BE2C (cell line): ENCODE data around the gene ATP10A.

Experiments
- DNase-seq: peaks from one replicate; pipeline ENCODE4 v3.0.0-alpha.2; 2020
- H3K27me3 ChIP-seq: fragments of 250-450 bp; sonication (Bioruptor Pico); 2 replicates; pipeline ENCODE4 v1.5.1; 2020; ENCODE audit warnings: mild to moderate bottlenecking
- H3K36me3 ChIP-seq: fragments of 250-450 bp; sonication (Bioruptor Pico); 2 replicates; pipeline ENCODE4 v1.5.1; 2020; ENCODE audit warnings: mild to moderate bottlenecking
- H3K4me1 ChIP-seq: fragments of 250-450 bp; sonication (Bioruptor Pico); 2 replicates; pipeline ENCODE4 v1.5.1; 2020
- H3K4me3 ChIP-seq: 2 replicates; pipeline ENCODE4 v1.5.1; 2011; ENCODE audit warnings: low read depth, low read length
- H3K9me3 ChIP-seq: fragments of 250-450 bp; sonication (Bioruptor Pico); 2 replicates; pipeline ENCODE4 v1.5.1; 2020
- CTCF ChIP-seq: IDR thresholded peaks from 2 replicates; pipeline ENCODE4 v1.5.1; 2012; ENCODE audit warnings: mild to moderate bottlenecking, low read depth, low read length

ATP10A gene

GRCh38 chr15:25730918-25731317 lies 132.2 kb downstream of the ATP10A start:
- Histone ChIP-seq H3K4me3 (no peak overlapping the region), H3K27me3 (no peaks in the 10 kb centered on the region), H3K9me3 (no peaks in the 10 kb centered on the region; the same call in 1 of the 2 replicates), H3K36me3 (no peaks in the 10 kb centered on the region), H3K4me1 (no peaks in the 10 kb centered on the region)
- no peak for TF ChIP-seq CTCF
- DNase-seq = no peak

- Histone ChIP-seq H3K9me3 (no peaks in the 10 kb centered on the region; the same call in 1 of the 2 replicates), H3K4me3 (no peak overlapping the region), H3K36me3 (no peaks in the 10 kb centered on the region), H3K4me1 (no peaks in the 10 kb centered on the region), H3K27me3 (no peaks in the 10 kb centered on the region)
- TF ChIP-seq CTCF = no peak
- DNase-seq = no peak
Measured at GRCh38 chr15:25728816-25729215, 134.3 kb downstream of the ATP10A start.

- Histone ChIP-seq H3K36me3 (no peaks in the 10 kb centered on the region), H3K4me3 (no peak overlapping the region), H3K4me1 (no peaks in the 10 kb centered on the region), H3K9me3 (no peaks in the 10 kb centered on the region), H3K27me3 (no peaks in the 10 kb centered on the region)
- no peak for DNase-seq
- TF ChIP-seq CTCF = no peak
Measured at GRCh38 chr15:25727867-25728600, 135.1 kb downstream of the ATP10A start.

GRCh38 chr15:25727116-25727515 lies 136.0 kb downstream of the ATP10A start:
- H3K9me3 ChIP-seq = no peaks in the 10 kb centered on the region
- no peaks in the 10 kb centered on the region for H3K27me3 ChIP-seq
- no peak for TF ChIP-seq CTCF
- no peak for DNase-seq
- H3K4me3 ChIP-seq = no peak overlapping the region
- H3K4me1 ChIP-seq = no peaks in the 10 kb centered on the region
- no peaks in the 10 kb centered on the region for H3K36me3 ChIP-seq

- no peak for TF ChIP-seq CTCF
- Histone ChIP-seq H3K4me1 (no peaks in the 10 kb centered on the region), H3K36me3 (no peaks in the 10 kb centered on the region), H3K27me3 (no peaks in the 10 kb centered on the region), H3K4me3 (no peak overlapping the region), H3K9me3 (no peaks in the 10 kb centered on the region)
- no peak for DNase-seq
Measured at GRCh38 chr15:25725758-25726157, 137.4 kb downstream of the ATP10A start.

GRCh38 chr15:25724899-25725298 lies 138.2 kb downstream of the ATP10A start:
- no peak for DNase-seq
- TF ChIP-seq CTCF = no peak
- H3K27me3 ChIP-seq = no peaks in the 10 kb centered on the region
- no peaks in the 10 kb centered on the region for H3K4me1 ChIP-seq
- no peak overlapping the region for H3K4me3 ChIP-seq
- H3K9me3 ChIP-seq = no peaks in the 10 kb centered on the region
- no peaks in the 10 kb centered on the region for H3K36me3 ChIP-seq
